GM18520 (cell line): ENCODE results near the gene RFFL.
"Not testable (repeated sequence)": the region's sequence is repeated elsewhere in the genome, so short reads cannot be mapped to it uniquely, and the experiment has no call there.

Source experiments
- ATAC-seq: cut with Tn5 transposase; IDR thresholded peaks from one replicate; pipeline ENCODE4 v1.9.1; 2021; ENCODE audit not compliant: unreplicated experiment

RFFL gene

GRCh38 chr17:35010093-35010492 lies 53.4 kb downstream of the RFFL start:
- no peak for ATAC-seq

DNA sequence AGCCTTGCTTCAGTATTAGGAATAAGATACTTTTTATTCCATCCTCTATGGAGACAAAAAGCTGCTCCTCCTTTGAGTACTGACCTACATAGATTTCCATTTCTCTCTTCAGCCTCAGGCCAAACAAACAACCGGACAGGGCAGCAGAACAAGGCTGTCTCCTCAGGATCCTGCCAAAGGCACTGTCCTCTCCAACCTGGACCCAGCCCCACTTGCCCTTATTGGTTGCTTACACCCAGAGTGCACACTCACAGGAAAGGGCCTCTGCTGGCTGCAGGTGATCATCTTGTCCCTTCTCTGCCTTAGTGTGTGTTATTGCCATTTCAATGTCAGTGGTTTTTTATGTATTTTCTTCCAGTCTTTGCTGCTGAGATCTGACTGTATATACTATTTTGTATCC lies 56.5 kb downstream of the RFFL start:
- no peak for ATAC-seq

DNA sequence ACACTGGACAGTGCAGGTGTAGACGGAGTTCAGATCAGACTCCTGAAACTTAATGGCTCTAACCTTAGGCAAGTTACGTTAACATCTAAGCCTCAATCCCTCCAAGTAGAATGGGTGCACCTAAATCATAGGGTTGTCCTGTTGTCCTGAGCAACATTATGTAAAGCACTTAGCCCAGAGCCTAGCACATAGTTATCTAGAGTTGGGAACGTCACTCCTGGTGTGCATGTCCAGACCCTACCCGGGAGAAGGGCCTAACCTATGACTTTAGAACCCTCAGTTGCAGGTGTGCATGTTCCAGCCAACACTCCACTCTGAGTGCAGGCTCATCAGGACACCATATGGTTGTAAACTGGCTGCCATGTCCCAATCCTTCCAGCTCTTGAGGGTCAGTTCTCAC lies 57.2 kb downstream of the RFFL start:
- ATAC-seq = no peak

- no peak for ATAC-seq
Observed at GRCh38 chr17:35003778-35004177, 59.7 kb downstream of the RFFL start.

DNA sequence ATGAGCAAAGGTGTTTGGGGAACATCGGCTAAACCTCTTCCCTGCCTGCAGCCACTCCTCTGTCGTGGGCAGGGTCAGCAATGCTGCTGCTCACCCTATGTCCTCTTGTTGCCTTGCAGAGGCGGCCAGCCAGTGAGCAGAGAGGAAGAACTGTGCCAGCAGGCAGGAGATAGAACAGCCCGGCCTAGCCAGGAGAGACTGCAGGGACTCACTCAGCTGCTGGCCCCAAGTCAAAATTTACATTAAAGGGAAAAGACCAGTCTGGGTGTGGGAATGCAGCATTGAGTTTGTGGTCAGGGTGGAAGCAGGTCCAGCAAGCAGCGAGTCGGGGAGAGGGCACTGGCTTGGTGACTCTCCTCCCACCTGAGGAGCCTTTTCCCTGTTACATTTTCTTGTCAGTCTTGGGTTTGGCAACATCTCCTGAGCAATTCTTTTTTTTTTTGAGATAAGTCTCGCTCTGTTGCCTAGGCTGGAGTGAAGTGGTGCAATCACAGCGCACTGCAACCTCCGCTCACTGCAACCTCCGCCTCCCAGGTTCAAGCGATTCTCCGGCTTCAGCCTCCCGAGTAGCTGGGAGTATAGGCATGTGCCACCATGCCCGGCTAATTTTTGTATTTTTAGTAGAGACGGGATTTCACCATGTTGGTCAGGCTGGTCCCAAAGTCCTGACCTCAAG lies 60.5 kb downstream of the RFFL start:
- no peak for ATAC-seq

DNA sequence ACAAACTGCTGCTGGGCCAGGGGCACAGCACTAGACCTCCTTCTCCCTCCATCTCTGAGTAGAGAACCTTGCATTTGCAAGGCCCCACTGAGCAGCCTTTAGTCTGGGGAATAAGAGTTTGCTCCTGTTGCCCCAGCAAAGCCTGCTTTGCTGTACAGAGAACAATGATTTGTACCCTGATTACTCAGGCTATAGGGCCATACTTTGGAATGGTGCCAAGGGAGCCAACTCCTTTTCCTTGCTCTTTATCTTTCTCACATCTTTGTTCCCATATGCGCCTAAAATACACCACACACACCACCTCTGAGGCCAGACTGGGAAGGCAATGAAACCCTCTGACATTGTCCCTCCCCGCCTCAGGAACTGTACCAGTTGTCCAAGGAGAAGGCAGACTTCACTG lies 62.0 kb downstream of the RFFL start:
- ATAC-seq = no peak

DNA sequence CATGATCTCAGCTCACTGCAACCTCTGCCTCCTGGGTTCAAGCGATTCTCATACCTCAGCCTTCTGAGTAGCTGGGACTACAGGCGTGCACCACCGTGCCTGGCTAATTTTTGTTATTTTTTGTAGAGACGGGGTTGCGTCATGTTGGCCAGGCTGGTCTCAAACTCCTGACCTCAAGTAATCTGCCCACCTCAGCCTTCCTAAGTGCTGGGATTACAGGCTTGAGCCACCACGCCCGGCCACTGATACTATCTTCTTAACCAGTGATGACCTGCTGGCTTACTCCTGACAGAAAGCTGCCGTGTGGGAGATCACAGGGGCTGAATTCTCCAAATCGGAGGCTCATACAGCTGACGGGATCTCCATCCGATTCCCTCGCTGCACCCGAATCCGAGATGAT lies 62.5 kb downstream of the RFFL start:
- not testable (repeated sequence) for ATAC-seq

- no peak for ATAC-seq
Observed at GRCh38 chr17:34999456-34999855, 64.1 kb downstream of the RFFL start.

DNA sequence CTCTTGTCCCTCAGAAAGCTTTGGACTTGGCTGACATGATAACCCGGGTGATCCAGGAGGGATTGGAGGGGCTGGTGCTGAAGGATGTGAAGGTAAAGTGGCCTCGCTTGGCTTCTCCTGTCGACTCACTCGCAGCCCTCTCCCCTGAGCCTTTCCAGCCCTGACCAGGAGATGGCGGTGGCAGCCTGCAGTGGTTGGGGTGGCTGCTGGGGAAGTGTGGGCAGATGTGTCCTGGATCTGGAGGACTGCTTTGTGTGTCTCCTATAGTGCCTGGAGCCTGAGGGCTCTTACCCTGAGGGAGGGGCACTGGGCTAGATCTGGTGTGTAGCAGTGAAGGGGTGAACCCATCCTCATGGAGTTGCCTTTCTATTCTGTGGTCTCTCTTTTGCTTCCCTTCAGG lies 65.3 kb downstream of the RFFL start:
- no peak for ATAC-seq

- ATAC-seq = no peak
Observed at GRCh38 chr17:34997355-34997862, 66.1 kb downstream of the RFFL start.

GRCh38 chr17:34996422-34997285 lies 66.9 kb downstream of the RFFL start:
- ATAC-seq = no peak

- no peak for ATAC-seq
Observed at GRCh38 chr17:34993031-34993430, 70.5 kb downstream of the RFFL start.

DNA sequence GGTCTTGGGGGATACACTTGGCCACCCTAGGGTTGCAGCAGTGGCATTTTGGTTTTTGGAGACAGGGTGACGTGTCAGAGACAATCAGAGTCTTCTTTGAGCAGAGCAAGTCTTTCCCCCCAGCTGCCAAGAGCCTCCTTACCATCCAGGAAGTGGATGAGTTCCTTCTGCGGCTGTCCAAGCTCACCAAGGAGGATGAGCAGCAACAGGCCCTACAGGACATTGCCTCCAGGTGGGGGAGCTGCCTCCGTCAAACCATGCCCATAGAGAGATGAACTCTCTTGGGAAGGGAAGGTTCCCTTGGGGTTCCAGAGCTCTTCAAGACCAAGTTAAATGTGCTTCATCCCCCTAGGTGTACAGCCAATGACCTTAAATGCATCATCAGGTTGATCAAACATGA lies 71.9 kb downstream of the RFFL start:
- no peak for ATAC-seq

DNA sequence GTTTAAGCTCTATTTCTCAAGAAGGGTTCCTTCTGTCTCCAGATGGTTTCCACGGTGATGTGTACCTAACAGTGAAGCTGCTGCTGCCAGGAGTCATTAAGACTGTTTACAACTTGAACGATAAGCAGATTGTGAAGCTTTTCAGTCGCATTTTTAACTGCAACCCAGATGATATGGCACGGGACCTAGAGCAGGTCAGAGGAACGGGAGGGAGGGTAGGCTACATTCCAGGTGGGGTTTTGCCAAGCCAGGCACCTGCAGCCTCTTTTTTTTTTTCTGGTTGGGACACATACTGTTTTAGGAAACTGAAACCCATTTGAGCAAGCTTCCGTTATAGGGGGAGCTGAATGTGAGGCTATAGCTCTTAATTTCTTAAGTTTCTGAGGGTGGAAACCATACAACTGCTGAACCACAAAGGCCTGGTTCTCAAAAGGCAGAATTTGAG lies 72.6 kb downstream of the RFFL start:
- no peak for ATAC-seq

DNA sequence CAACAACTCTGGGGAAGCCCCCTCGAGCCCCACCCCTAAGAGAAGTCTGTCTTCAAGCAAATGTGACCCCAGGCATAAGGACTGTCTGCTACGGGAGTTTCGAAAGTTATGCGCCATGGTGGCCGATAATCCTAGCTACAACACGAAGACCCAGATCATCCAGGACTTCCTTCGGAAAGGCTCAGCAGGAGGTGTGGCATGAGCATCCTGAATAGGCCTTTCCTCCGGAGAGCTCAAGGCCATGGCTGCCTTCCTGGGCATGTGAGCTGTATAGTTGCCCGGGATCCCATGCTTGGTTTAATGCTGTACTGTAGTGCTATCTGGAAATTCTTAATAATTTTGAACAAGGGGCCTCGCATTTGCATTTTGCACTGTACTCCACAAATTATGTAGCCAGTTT lies 74.0 kb downstream of the RFFL start:
- no peak for ATAC-seq

DNA sequence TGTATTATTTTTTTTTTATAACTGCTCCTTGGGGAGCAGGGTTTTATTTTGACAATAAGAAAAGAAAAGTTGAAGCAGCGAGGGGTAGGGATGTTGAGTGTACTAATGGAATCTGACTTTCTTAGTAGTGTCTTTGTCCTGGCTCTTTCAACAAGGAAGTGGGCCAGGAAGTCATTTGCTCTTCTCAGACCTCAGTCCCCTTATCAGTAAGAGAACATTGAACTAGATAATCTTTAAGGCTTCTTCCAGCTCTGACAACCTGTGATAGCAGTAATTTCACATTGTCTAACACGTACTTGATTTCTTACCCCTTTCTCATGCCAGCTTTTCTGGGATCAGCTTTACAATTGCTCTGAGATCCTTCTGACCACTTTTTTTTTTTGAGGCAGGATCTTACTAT lies 74.9 kb downstream of the RFFL start:
- no peak for ATAC-seq

DNA sequence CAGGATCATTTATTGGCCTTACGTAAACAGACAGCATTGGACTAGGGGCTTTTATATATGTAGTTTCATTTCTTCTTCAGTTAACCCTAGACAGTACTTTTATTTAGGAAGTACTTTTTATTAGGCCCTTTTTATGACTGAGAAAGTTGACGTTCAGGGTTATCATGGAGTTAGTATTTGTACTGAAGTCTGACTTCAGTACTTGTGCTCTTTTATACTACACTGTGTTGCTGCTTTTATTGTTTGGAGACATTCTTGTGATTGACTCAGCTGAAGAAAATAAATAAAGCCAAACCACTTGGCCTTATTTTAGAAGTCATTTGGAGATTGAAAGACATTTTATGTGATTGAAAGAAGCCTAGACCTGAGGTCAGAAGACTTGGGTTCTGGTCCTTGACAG lies 76.3 kb downstream of the RFFL start:
- ATAC-seq = no peak

DNA sequence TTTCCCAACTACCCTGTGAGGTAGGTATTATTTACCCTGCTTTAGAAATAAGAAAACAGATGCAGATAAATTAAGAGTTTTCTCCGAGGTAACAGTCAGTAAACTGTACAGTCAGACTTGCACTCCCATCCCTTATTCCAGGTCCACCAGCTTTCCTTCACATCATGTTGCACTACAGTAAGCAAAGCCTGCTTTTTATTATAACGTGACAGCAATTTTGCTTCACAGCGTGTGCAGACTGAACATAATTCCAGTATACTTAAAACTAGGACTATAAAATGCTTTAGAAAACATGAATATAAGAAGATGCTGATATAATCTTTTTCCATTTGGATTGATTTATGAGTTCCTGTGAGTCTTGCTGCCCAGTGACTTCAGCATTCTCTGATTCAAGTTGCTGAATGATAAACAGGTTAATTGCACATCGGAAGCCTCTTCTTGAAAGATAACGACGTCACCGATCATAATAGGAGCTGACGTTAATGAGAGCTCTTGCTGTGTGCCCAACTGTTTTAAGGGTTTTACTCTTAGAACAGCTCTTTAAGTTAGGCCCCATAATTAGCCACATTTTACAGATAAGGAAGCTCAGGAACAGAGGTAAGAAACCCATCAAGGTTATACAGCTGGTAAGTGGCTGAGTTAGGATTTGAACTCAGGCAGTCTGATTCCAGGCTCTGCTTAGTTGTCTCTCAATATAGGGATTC lies 81.8 kb downstream of the RFFL start:
- ATAC-seq = no peak

GRCh38 chr17:34980681-34981537 lies 82.6 kb downstream of the RFFL start:
- peak; percentile 69 for ATAC-seq

- peak; percentile 81 for ATAC-seq
Observed at GRCh38 chr17:34980353-34980680, 83.2 kb downstream of the RFFL start, which contains the start of gene LIG3. LIG3 (plus strand) TSS chr17:34980512; CDS start chr17:34983006, 2,494 bp downstream.
